ENCODE measurements around the gene CLDND1.

The CLDND1 gene

GRCh38 chr3:98508582-98508981 lies 14.1 kb downstream of the CLDND1 start:
- DNase-seq (ENCODE audit: low spot score), result no peak
- TF ChIP-seq CTCF (IDR thresholded peaks at IDR 0.05; ENCODE audit: borderline replicate concordance, control extremely low read depth, extremely low read depth, insufficient read depth, missing control alignments), result no peak
- in situ Hi-C loops (cut with MboI; ENCODE audit: low sequenced_read_pairs, unreplicated experiment), result no loop called here

GRCh38 chr3:98504539-98504938 lies 18.2 kb downstream of the CLDND1 start:
- no peak for TF ChIP-seq CTCF (IDR thresholded peaks at IDR 0.05; ENCODE audit: borderline replicate concordance, control extremely low read depth, extremely low read depth, insufficient read depth, missing control alignments)
- no peak for DNase-seq (ENCODE audit: low spot score)
- in situ Hi-C loops (cut with MboI; ENCODE audit: low sequenced_read_pairs, unreplicated experiment), result no loop called here

- no peak for TF ChIP-seq CTCF (IDR thresholded peaks at IDR 0.05; ENCODE audit: borderline replicate concordance, control extremely low read depth, extremely low read depth, insufficient read depth, missing control alignments)
- in situ Hi-C loops (cut with MboI; ENCODE audit: low sequenced_read_pairs, unreplicated experiment), result no loop called here
Observed at GRCh38 chr3:98501863-98502576, 20.7 kb downstream of the CLDND1 start.

GRCh38 chr3:98501270-98501669 lies 21.4 kb downstream of the CLDND1 start:
- in situ Hi-C loops (cut with MboI; ENCODE audit: low sequenced_read_pairs, unreplicated experiment), result no loop called here
- no peak for DNase-seq (ENCODE audit: low spot score)
- TF ChIP-seq CTCF (IDR thresholded peaks at IDR 0.05; ENCODE audit: borderline replicate concordance, control extremely low read depth, extremely low read depth, insufficient read depth, missing control alignments), result no peak

More at GRCh38 chr3:98501863-98502576, 20.7 kb downstream of the CLDND1 start:
- no peak for DNase-seq (ENCODE audit: low spot score)

GRCh38 chr3:98500019-98500418 lies 22.7 kb downstream of the CLDND1 start:
- in situ Hi-C loops (cut with MboI; ENCODE audit: low sequenced_read_pairs, unreplicated experiment), result no loop called here
- TF ChIP-seq CTCF (IDR thresholded peaks at IDR 0.05; ENCODE audit: borderline replicate concordance, control extremely low read depth, extremely low read depth, insufficient read depth, missing control alignments), result no peak
- no peak for DNase-seq (ENCODE audit: low spot score)

GRCh38 chr3:98497381-98497780 lies 25.3 kb downstream of the CLDND1 start, which contains the start of gene OR5K2:
OR5K2 (plus strand) TSS chr3:98497681; CDS start chr3:98497681, 0 bp downstream.
- TF ChIP-seq CTCF (IDR thresholded peaks at IDR 0.05; ENCODE audit: borderline replicate concordance, control extremely low read depth, extremely low read depth, insufficient read depth, missing control alignments), result no peak
- in situ Hi-C loops (cut with MboI; ENCODE audit: low sequenced_read_pairs, unreplicated experiment), result no loop called here
- DNase-seq (ENCODE audit: low spot score), result no peak

All from GM13976 (cell line).